HG02943 (cell line): ENCODE measurements around the gene SMC5.
A peak's percentile ranks its signal among the peaks of the same experiment; 100 is the strongest.
"Not testable (repeated sequence)": the region's sequence is repeated elsewhere in the genome, so short reads cannot be mapped to it uniquely, and the experiment has no call there.

Source experiments
- ATAC-seq: cut with Tn5 transposase; IDR thresholded peaks from one replicate; pipeline ENCODE4 v1.9.1; 2021; ENCODE audit warnings: mild to moderate bottlenecking, low read depth, moderate library complexity; ENCODE audit not compliant: unreplicated experiment

SMC5 gene

GRCh38 chr9:70258692-70259511 is at the start of gene SMC5:
Gene SMC5, plus strand, starts transcription at chr9:70258978. Its CDS starts 101 bp downstream, at chr9:70259079.
- peak; percentile 89 for ATAC-seq

GRCh38 chr9:70217029-70217428 is 41.7 kb upstream of the SMC5 start:
- no peak for ATAC-seq

- ATAC-seq, result no peak
Observed at GRCh38 chr9:70218767-70219166, 40.0 kb upstream of the SMC5 start.

- ATAC-seq, result no peak
Observed at GRCh38 chr9:70220216-70220615, 38.6 kb upstream of the SMC5 start.

- ATAC-seq, result no peak
Observed at GRCh38 chr9:70222354-70222753, 36.4 kb upstream of the SMC5 start.

GRCh38 chr9:70228118-70228517 is 30.7 kb upstream of the SMC5 start:
- ATAC-seq, result no peak

- no peak for ATAC-seq
Observed at GRCh38 chr9:70228611-70229010, 30.2 kb upstream of the SMC5 start.

- ATAC-seq, result no peak
Observed at GRCh38 chr9:70229026-70229425, 29.8 kb upstream of the SMC5 start.

- ATAC-seq, result no peak
Observed at GRCh38 chr9:70229579-70229978, 29.2 kb upstream of the SMC5 start.

- no peak for ATAC-seq
Observed at GRCh38 chr9:70232476-70232875, 26.3 kb upstream of the SMC5 start.

GRCh38 chr9:70234208-70234607 is 24.6 kb upstream of the SMC5 start:
- not testable (repeated sequence) for ATAC-seq

- not testable (repeated sequence) for ATAC-seq
Observed at GRCh38 chr9:70245952-70246351, 12.8 kb upstream of the SMC5 start.

GRCh38 chr9:70250221-70250620 is 8.6 kb upstream of the SMC5 start:
- no peak for ATAC-seq

GRCh38 chr9:70255486-70255885 is 3.3 kb upstream of the SMC5 start:
- no peak for ATAC-seq

GRCh38 chr9:70256123-70256551 is 2.6 kb upstream of the SMC5 start:
- ATAC-seq, result no peak

- no peak for ATAC-seq
Observed at GRCh38 chr9:70257502-70257901, 1.3 kb upstream of the SMC5 start.

- peak; percentile 58 for ATAC-seq
Observed at GRCh38 chr9:70257991-70258691, 637 bp upstream of the SMC5 start.

GRCh38 chr9:70259512-70259802 is 679 bp downstream of the SMC5 start:
- ATAC-seq, result no peak

- no peak for ATAC-seq
Observed at GRCh38 chr9:70260007-70260443, 1.2 kb downstream of the SMC5 start.

- ATAC-seq, result no peak
Observed at GRCh38 chr9:70260606-70261005, 1.8 kb downstream of the SMC5 start.

GRCh38 chr9:70261131-70261870 is 2.5 kb downstream of the SMC5 start:
- ATAC-seq, result no peak
